A549 treated with CORT108297 at 1 μM for 4 hours (cell line): ENCODE measurements around the gene SPATS2L. TPM values are rescaled to one million over a fixed set of nuclear protein-coding genes. Genes with fewer than 3 reads are reported as not detected.

Experiments
- total RNA-seq: library from RNA; stranded (reverse); fragments of 200-300 nt; extraction: Qiagen RNA extraction; gene quantifications from 5 replicates; pipeline ENCODE4 v1.2.3, GENCODE V29; 2022

Gene SPATS2L, protein sequence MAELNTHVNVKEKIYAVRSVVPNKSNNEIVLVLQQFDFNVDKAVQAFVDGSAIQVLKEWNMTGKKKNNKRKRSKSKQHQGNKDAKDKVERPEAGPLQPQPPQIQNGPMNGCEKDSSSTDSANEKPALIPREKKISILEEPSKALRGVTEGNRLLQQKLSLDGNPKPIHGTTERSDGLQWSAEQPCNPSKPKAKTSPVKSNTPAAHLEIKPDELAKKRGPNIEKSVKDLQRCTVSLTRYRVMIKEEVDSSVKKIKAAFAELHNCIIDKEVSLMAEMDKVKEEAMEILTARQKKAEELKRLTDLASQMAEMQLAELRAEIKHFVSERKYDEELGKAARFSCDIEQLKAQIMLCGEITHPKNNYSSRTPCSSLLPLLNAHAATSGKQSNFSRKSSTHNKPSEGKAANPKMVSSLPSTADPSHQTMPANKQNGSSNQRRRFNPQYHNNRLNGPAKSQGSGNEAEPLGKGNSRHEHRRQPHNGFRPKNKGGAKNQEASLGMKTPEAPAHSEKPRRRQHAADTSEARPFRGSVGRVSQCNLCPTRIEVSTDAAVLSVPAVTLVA
- total RNA-seq = 122 to 135 TPM (median 132 TPM) in 5 replicates

DNA sequence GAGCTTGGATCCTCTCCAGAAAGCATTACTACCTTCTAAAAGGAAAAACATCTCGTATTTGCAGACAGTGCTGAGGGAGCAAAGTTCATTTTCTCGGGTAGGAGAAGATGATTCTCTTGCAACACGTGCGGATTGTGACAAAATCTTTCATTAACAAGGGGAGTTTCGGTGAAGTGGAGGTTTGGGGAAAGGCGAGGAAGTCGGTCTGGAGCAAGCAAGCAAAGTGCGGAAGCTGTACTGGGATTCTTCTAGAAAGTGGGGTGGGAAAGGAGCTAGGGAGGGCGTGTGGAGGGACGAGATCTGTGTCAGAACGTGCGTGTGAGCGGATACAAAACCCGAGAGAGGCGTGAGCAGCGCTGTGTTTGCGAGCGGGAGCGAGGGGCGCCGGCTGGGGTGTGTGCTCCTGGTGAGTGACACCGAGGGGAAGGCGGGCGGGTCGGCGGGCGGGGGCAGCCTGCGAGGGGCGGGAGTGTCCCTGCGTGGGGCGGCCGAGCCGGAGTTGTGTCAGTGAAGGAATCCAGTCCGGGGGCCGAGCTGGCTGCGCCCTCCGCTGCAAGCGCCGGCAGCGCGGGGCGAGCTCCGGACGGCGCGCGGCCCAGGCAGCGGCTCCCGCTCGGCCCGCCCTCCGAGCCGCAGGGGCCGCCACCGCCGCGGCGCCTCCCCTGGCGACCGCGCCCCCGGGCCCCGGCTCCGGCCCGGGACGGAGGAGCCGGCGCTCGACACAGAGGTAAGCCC is at the start of gene SPATS2L:
TSS of gene SPATS2L (plus strand) at position 498 of the 735 bp plus-strand sequence. CDS start 82,552 bp downstream, outside the sequence.

DNA sequence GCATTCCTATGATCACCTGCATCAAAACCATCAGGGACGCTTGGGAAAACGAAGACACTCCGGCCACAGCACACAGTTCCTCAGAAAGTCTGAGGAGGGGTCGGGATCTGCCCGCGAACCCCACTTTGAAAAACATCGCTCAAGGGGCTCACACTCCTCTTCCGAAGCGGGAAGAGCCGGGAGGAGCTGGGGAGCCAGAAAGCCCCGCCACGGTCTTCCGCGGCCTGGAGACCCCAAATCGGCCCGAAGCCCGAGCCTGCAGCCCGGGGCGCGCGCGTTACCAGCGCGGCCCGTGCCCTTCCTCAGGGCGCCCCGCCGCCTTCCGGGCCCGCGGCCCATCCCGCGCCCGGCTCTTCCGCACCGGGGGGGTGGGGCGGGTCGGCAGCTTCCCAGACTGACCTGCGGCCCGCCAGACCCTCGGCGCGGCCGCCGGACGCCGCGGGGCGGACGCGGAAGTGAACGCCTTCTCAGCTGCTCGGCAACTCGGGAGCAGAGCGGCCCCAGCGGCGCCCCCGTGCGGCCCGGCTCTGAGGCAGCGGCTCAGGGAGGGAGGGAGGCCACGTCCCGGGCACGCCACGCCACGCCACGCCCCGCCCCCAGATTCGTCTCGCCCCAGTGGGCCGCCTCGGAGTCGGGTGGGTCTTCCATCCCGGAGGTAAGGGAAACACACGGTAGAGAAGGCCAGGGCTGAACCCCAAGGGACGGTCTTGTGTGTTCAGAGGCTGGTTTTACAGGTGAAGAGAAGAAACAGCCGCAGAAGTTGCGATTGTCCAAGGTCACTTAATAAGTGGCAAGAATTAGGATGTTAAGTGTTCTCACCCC is 203.3 kb downstream of the SPATS2L start, which contains the start of gene KCTD18:
TSS of gene KCTD18 (minus strand) at position 457 of the 822 bp plus-strand sequence. CDS start 3,052 bp downstream, outside the sequence.

DNA sequence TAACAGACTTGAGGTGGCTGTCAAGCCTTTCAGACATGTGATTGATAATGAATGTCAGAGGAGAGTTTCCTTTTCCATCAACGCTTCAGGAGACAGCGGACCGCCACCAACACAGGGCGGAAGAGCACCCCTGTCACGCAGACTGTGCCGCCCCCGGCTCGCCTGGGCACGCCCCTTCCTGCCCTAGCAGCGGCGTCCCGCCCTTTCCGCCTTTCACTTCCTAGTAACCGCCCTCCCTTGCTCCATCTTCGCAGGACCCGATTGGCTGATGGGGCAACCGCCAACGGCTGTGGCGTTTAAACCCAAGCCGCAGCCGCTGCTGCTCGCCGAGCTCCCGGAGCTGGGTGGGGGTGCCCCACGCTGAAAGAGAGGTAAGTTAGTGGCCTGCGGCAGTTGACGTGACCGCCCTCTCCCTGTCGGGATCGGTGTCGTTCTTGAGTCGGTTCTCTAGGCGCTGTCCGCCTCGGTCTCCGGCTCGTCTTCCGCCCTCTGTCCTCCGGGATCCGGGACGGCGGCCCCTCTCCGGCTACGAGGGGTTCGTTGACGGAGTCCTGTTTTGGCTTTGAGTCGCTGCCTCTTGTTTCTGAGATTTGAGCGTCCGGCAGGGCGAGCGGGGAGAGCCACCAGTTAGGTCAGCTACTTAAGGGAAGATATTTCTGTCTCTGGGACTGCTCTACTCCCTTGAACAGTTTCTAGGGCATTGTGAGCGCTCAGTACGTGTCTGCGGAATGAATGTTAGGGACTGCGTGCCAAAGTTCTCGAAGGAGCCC is 219.6 kb downstream of the SPATS2L start, which contains the start of gene SGO2:
TSS of gene SGO2 (plus strand) at position 326 of the 770 bp plus-strand sequence. CDS start 6,769 bp downstream, outside the sequence.

Other genes with a start within 250 kb of the SPATS2L start
- 8.6 to 11.0 TPM (median 9.6 TPM) in 5 replicates for gene KCTD18, start 203.4 kb downstream of the SPATS2L start, total RNA-seq
- gene SGO2, start 219.5 kb downstream of the SPATS2L start, total RNA-seq = 11.9 to 16.2 TPM (median 13.7 TPM) in 5 replicates